K562 (cell line): Measurements from ENCODE around the gene TCEA3. TPM values are rescaled to one million over a fixed set of nuclear protein-coding genes. Genes with fewer than 3 reads are reported as not detected.

Experiments
- ATAC-seq: fragments of 200-7000 bp; cut with Tn5 transposase; 3 replicates; pipeline ENCODE4 v1.9.1; 2020; ENCODE audit warnings: moderate library complexity
- BruUV-seq: library from RNA; stranded (reverse); fragments of 400-500 nt; replicated peaks from 2 replicates; lab custom pipeline; 2021; lab: Mats Ljungman, UMichigan
- CTCF ChIA-PET: fragments of 300-600 bp; formaldehyde crosslinking; extraction: SDS; loops from one replicate; lab custom pipeline; 2021; ENCODE audit warnings: low intra/inter-chr PET ratio; lab: Yijun Ruan, JAX
- POLR2A ChIA-PET: fragments of 300-600, 350-650 bp; sonication (Branson Sonifier 250); formaldehyde crosslinking; extraction: SDS; loops from one replicate; lab custom pipeline; 2021; ENCODE audit warnings: antibody characterized with exemption, inconsistent platforms; lab: Yijun Ruan, JAX
- DNase-seq, 4 experiments: peaks; one replicate each; pipeline versions ENCODE4 v3.0.0 to v3.0.0-alpha.2; 2011 to 2018; ENCODE audit warnings: low spot score in 3 of 4, mixed read lengths in 3 of 4; ENCODE audit errors: extremely low read depth in 1 of 4
- FAIRE-seq: peaks from 2 replicates; lab custom pipeline; 2011; peaks lifted over from hg19 to GRCh38; lab: Jason Lieb, UNC
- H2AFZ ChIP-seq: 2 replicates; pipeline ENCODE4 v1.6.0; 2011; ENCODE audit warnings: low read depth, low read length, control low read depth, inconsistent platforms
- H3K27ac ChIP-seq: fragments of 200-600 bp; 3 replicates; pipeline ENCODE4 v1.8.0; 2011; ENCODE audit warnings: low read depth, mild to moderate bottlenecking, control low read depth, inconsistent platforms, low read length, moderate library complexity, mixed read lengths; ENCODE audit errors: extremely low read depth
- H3K27me3 ChIP-seq, 2 experiments: fragments of 300-600 bp in 1 of 2; 2 replicates in 1 of 2; 3 replicates in 1 of 2; pipeline versions ENCODE4 v1.6.0 to v1.8.0; 2011; ENCODE audit warnings: inconsistent platforms in 2 of 2, low read length in 2 of 2, mild to moderate bottlenecking in 1 of 2, mixed read lengths in 1 of 2, moderate library complexity in 1 of 2; ENCODE audit not compliant: control insufficient read depth in 2 of 2, insufficient read depth in 2 of 2
- H3K36me3 ChIP-seq: fragments of 300-600 bp; 3 replicates; pipeline ENCODE4 v1.8.0; 2011; ENCODE audit warnings: mild to moderate bottlenecking, low read length, inconsistent platforms; ENCODE audit not compliant: control insufficient read depth, insufficient read depth
- H3K4me1 ChIP-seq, 2 experiments: fragments of 200-600 bp in 1 of 2; replicated peaks in 1 of 2; 2 replicates in 1 of 2; 3 replicates in 1 of 2; pipeline versions ENCODE4 v1.5.1 to v1.8.0; 2011; ENCODE audit warnings: inconsistent platforms in 2 of 2, low read length in 2 of 2, mild to moderate bottlenecking in 1 of 2, mixed read lengths in 1 of 2, moderate library complexity in 1 of 2; ENCODE audit not compliant: control insufficient read depth in 2 of 2, insufficient read depth in 2 of 2
- H3K4me2 ChIP-seq: 2 replicates; pipeline ENCODE4 v1.6.1; 2011; ENCODE audit warnings: low read length, control low read depth, inconsistent platforms, mixed read lengths; ENCODE audit not compliant: insufficient read depth
- H3K4me3 ChIP-seq: fragments of 200-600 bp; sonication (generic), shearing (Covaris generic); 2 replicates; pipeline ENCODE4 v1.5.1; 2016; ENCODE audit warnings: control low read depth, inconsistent platforms
- H3K79me2 ChIP-seq: fragments of 200-600 bp; 3 replicates; pipeline ENCODE4 v1.8.0; 2011; ENCODE audit warnings: low read length, inconsistent platforms; ENCODE audit not compliant: control insufficient read depth, insufficient read depth
- H3K9ac ChIP-seq, 2 experiments: 2 replicates each; pipeline versions ENCODE4 v1.6.0 to v1.6.1; 2011; ENCODE audit warnings: low read depth in 2 of 2, low read length in 2 of 2, control low read depth in 1 of 2, inconsistent platforms in 1 of 2, mild to moderate bottlenecking in 1 of 2, mixed read lengths in 1 of 2; ENCODE audit not compliant: insufficient read depth in 1 of 2
- H3K9me1 ChIP-seq: one replicate; pipeline ENCODE4 v1.6.0; 2011; ENCODE audit warnings: inconsistent platforms, mild to moderate bottlenecking, low read length, moderate library complexity; ENCODE audit not compliant: control insufficient read depth, insufficient read depth
- H3K9me3 ChIP-seq: replicated peaks from 2 replicates; pipeline ENCODE4 v1.5.1; 2011; ENCODE audit warnings: low read depth, low read length, inconsistent platforms; ENCODE audit not compliant: control insufficient read depth, insufficient read depth
- H4K20me1 ChIP-seq: replicated peaks from 2 replicates; pipeline ENCODE4 v1.6.1; 2011; ENCODE audit warnings: low read length, inconsistent platforms, mixed read lengths; ENCODE audit not compliant: control insufficient read depth, insufficient read depth
- FOXO4 ChIP-seq: fragments of 450-650 bp; formaldehyde crosslinking; IDR thresholded peaks from 2 replicates; pipeline ENCODE4 v1.4.0; 2020; ENCODE audit warnings: mild to moderate bottlenecking, moderate library complexity
- RBM25 ChIP-seq: fragments of 200-400 bp; formaldehyde crosslinking; IDR thresholded peaks from 2 replicates; pipeline ENCODE4 v1.6.1; 2018; ENCODE audit warnings: low read length, low read depth, moderate library complexity; ENCODE audit not compliant: severe bottlenecking
- RFX1 ChIP-seq: fragments of 450-650 bp; IDR thresholded peaks from 2 replicates; pipeline ENCODE4 v1.6.1; 2016; ENCODE audit warnings: mild to moderate bottlenecking, moderate library complexity
- TRIM24 ChIP-seq, 2 experiments: fragments of 450-650 bp; IDR thresholded peaks; 2 replicates each; pipeline ENCODE4 v1.6.1; 2016
- ZNF79 ChIP-seq: fragments of 250-450 bp; sonication (Bioruptor Pico); IDR thresholded peaks from 2 replicates; pipeline ENCODE4 v1.4.0; 2020; ENCODE audit warnings: low read depth, mild to moderate bottlenecking, moderate library complexity
- WGBS: fragments of 100-300 bp; shearing (Covaris generic); methylation state at CpG from one replicate; pipeline ENCODE4 v1.1.6; 2016; ENCODE audit warnings: low coverage, mixed read lengths; ENCODE audit not compliant: insufficient coverage; ENCODE audit errors: missing lambda C conversion rate; 5-methylcytosine and 5-hydroxymethylcytosine counted together
- in situ Hi-C: fragments of 300-500 bp; cut with MboI; formaldehyde crosslinking; loops from 4 replicates; pipeline ENCODE4 v1.15.0; 2018; ENCODE audit warnings: inconsistent platforms, mixed read lengths
- intact Hi-C: fragments of 100-400 bp; cut with micrococcal nuclease; formaldehyde crosslinking; loops from 2 replicates; pipeline ENCODE4 v1.14.2; 2022
- polyA plus RNA-seq, 8 experiments: library from polyadenylated mRNA; depleted of rRNA in 4 of 8; stranded (reverse) in 5 of 8; unstranded in 3 of 8; fragments of >200 nt; fragmentation: Nextera tagmentation in 2 of 8; fragmentation: Illumina TruSeq in 1 of 8; extraction: Ambion mirVana in 2 of 8; extraction: Trizol in 1 of 8; gene quantifications; 2 replicates each; pipeline versions ENCODE4 v1.2.1 to v1.2.3, GENCODE V29; 2011 to 2014; ENCODE audit warnings: inconsistent platforms in 1 of 8, missing spikeins in 1 of 8
- total RNA-seq, 7 experiments: library from RNA; depleted of rRNA in 6 of 7; stranded (reverse); fragments of >200 nt in 6 of 7; fragmentation: Illumina TruSeq in 2 of 7; extraction: Trizol in 2 of 7; gene quantifications; 2 replicates each; pipeline versions ENCODE4 v1.2.1 to v1.2.3, GENCODE V29; 2011 to 2021; ENCODE audit warnings: low replicate concordance in 1 of 7

The TCEA3 gene
- total and polyA plus RNA-seq, 9 of the 15 experiments (the other 6 are each of a cell fraction or from before 2014, with no cell fraction given), result 0.03 to 0.55 (median 0.36) TPM

- no peaks in the 10 kb centered on the region for H3K9me3 ChIP-seq
- POLR2A ChIA-PET, result interaction anchor here (0.6 to 2.3 kb wide), 9 partner anchors 8 to 225 kb away, joined by 3 to 11 read pairs (median 4); no protein-coding TSS in a partner anchor
- no peak for DNase-seq
- H4K20me1 ChIP-seq, result 0 out of 2 replicates have a peak, but pooled peaks cover 5% of the 10 kb centered on the region
- H3K4me3 ChIP-seq, result no peak overlapping the region
- FAIRE-seq, result no peak
- no peaks in the 10 kb centered on the region for H3K79me2 ChIP-seq
- CTCF ChIA-PET, result no interaction called here
- no peaks in the 10 kb centered on the region for H3K36me3 ChIP-seq
- TF ChIP-seq FOXO4 (no peak), RFX1 (peak; percentile 41; the same call in 1 of the 2 replicates), TRIM24 (IDR thresholded peaks at IDR 0.05) (no peak), ZNF79 (peak; percentile 94), RBM25 (peak; percentile 19)
- no peaks in the 10 kb centered on the region for H3K27me3 ChIP-seq
- no peak overlapping the region for H3K4me2 ChIP-seq
- H3K27ac ChIP-seq, result no peak overlapping the region
- 96% methylated on average over 3 of the region's 3 CpGs for WGBS
- H3K9ac ChIP-seq, result no peak overlapping the region; a peak in 1 of 4 replicates
- intact Hi-C loops (no loop called here), in situ Hi-C loops (no loop called here)
- ATAC-seq, result no peak
- H2AFZ ChIP-seq, result no peak overlapping the region
- peaks cover 0 to 6% of the 10 kb centered on the region in 2 experiments; a peak in 2 of 5 replicates for H3K4me1 ChIP-seq
- H3K9me1 ChIP-seq, result no peaks in the 10 kb centered on the region
- BruUV-seq, result no TSS peak
Observed at GRCh38 chr1:23466423-23466989, 42.0 kb upstream of the TCEA3 start.
